Measurements from ENCODE around the gene HECW1.
"Not testable (repeated sequence)": the region's sequence is repeated elsewhere in the genome, so short reads cannot be mapped to it uniquely, and the experiment has no call there.

Gene HECW1

DNA sequence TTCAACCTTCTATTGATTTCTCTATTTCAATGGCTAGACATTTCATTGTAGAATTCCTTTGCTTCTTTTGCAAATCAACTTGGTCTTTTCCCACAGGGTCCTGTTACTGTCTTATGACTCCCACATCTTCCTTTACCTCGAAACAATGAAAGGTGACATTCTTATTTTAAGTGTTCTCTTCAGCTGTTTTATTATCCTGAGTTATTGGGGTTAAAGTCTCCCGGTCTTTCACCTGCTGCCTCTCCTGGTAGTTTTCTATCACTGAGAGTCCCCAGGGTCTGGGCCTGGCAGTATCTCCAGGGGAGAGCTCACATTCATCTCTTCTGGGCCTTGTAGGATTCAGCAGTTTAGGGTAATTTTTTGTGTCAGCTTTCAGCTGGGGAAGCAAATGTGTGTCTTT, 95.8 kb downstream of the HECW1 start:
- no peak for DNase-seq (ENCODE audit: low spot score)

DNA sequence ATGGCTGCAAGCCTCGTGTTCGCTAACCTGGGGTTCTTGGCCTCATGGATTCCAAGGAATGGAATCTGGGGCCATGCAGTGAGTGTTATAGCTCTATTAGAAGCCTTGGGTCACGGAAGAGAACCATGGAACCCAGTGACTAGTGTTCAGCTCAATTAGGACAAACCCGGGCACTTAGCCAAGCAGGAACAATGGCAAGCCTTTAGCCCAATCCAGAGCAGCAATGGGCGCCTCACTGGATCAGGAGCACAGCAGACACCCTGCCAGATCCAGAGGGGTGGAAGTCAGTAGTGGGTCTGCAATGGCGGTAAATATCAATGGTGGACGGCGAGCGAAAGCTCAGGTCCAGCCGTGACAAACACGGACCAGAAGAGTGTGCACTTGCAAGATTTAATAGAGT, 98.1 kb downstream of the HECW1 start:
- DNase-seq (ENCODE audit: low spot score) = not testable (repeated sequence)

DNA sequence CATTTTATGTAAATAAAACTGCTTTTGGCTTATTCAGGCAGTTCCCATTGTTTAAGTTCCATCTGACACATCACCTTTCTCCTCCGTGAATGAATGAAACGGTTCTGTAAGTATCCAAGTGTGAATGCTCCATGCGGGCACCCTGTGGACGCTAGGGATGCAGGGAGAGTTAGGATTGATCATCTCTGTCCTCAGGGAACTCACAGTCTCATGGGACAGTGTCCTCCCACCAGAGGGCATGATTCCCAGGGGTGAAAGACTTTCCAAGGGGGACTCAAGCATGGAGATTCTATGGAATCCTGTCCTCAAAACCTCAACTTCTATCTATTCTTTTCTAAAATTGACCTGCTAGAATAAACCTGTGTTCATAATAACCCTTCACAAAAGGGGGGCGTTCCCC, 98.8 kb downstream of the HECW1 start:
- no peak for DNase-seq (ENCODE audit: low spot score)

DNA sequence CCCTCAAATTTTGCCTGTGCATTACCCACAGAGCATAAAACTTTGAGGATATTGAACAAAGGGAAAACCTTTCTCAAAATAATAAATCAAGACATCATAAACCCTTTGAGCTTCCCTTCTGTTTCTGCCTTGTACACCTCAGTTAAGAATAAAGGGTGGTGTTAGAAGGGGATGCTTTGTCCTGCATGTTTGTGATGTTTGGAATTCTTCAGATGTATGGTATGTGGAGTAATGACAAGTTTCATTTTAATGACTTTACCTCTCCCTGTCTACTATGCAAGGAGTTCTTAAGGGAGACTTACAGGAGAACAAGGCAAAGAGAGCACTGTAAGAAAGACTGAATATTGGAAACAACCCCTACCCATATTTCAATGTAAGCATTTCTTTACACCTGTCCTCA, 99.2 kb downstream of the HECW1 start:
- DNase-seq (ENCODE audit: low spot score) = no peak

DNA sequence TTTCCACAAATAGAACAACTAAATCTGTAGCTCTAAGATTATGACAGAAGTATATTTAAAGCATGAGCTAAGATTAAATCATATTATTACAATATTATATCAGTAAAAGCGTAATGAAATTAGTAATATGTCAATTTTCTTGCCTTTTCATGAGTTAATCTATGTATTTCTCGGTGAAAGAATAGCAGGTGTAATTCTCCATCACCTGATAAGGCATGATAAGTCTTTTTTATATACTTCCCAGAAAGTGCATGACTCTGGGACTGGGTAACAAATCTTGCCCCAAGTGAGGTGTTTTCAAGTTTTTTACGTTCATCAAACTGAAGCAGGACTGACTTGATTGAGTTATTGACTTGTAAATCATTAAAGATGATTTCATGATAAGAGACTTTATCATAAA, 100.5 kb downstream of the HECW1 start:
- no peak for DNase-seq (ENCODE audit: low spot score)

DNA sequence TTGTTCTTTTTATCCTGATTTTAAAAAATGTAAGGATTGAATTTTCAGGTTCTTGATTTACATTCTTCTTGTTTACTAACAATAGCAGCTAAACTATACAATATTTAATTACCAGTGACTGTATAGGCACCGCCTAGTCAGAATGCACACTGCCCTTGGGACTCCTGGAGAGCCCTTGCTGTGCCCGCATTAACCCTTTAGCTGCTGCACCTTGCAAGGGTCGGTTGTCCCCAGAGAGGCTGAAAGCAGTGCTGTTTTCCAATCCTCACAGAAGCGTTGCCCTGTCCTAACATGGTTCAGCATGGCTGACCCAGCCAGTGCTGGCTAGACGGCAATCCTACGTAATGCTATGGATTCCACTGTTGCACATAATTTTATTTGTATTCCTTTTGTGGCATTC, 102.6 kb downstream of the HECW1 start:
- DNase-seq (ENCODE audit: low spot score) = no peak

DNA sequence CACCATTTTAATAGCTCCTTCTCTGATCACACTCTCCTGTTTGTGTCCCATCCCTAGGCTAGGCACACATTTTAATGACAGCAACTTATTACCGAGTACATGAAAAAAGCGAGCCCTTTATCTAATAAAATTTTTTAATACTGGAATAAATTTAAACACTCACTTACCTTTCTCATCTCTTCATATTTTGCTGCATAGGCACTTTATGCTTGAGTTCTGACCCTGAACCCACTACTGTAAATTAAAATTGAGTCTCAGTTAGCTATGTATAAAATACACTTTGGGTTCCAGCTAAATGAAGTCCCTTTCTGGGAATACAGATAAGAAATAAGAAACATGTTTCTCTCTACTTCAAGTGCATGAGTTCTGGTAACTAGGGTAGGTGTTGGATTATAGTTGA, 104.6 kb downstream of the HECW1 start:
- DNase-seq (ENCODE audit: low spot score) = no peak

DNA sequence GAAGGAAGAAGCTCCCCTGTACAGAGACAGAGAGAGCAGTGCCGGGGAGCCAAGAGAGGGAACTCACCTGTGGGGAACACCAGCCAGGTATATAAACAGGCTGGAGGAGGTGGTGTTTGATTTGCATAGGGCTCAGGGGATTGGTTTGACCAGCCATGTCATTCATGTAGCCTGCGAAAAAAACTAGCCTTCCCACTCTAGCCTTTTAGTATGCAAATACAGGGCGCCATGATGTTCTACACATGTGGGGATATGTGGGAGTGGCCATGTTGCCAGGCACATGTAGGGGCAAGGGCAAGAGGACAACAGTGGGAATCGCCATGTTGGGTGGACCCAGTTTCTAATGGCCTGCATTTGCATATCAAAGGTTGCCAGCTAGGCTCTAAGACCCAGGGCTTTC, 106.5 kb downstream of the HECW1 start:
- DNase-seq (ENCODE audit: low spot score) = not testable (repeated sequence)

DNA sequence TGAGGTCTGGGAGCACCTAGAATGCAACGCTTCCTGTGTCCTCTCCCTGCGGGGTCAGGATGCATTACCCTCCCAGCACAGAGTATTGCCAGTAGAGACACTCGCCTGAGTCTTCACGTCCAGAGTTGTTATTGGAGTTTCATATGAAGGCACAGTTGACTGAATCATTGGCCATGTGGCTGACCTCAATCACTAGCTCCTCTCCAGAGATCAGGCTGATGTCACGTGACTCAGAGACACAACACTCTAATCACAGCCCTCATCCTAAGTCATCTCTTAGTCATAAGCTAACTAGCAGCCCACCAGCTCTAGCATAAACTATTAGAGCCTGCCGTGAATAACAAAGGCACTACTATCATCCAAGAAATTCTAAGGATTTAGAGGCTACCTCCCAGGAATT, 107.8 kb downstream of the HECW1 start:
- DNase-seq (ENCODE audit: low spot score) = no peak

DNA sequence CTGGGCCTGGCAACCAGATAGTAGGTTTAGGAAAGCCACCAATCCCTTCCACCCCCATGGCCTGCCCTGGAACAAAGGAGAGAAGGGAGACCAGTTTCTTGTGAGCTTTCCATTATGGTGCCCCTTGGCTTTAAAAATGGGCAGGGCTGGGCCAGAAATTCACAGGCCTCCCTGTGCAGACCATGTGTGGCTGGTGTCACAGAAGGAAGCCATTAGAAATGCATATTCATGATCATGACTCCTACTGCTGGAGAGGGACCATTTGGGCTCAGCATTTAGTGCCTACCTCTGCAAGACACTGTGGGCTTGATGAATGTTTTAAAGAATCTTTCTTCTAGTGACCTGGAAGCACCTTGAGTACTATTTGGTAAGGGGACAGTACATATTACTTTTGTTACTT, 108.3 kb downstream of the HECW1 start:
- DNase-seq (ENCODE audit: low spot score) = no peak

DNA sequence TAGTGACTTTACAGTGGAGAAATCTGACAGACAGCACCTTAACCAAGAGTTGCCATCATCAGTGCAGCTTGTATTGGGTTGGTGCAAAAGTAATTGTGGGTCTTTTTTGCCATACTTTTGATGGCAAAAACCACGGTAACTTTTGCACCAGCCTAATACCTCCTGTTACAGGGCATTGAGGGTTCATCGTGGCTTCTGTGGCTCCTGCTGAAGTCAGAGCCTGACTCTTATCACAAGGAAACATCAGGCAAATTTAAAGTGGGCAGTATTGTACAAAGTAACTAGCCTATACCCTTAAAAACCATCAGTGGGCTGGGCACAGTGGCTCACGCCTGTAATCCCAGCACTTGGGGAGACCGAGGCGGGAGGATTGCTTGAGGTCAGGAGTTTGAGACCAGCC, 117.4 kb downstream of the HECW1 start:
- DNase-seq (ENCODE audit: low spot score) = no peak

DNA sequence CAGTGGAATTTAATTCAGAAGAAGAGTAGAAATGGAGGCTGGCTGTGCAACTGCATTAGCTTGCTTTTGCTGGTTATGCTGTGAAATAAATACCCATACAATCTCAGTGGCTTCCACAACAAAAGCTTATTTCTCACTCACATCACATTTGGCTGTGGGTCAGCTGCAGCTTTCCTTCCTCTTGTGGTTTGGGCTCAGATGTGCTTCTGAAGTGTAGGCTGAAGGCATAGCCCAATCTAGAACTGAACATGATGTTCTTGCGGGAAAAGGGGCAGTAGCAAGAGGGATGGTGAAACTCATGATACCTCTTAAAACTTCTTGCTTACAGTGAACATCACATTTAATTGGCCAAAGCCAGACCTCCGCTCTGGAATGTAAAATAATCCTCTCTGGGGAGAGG, 119.9 kb downstream of the HECW1 start:
- no peak for DNase-seq (ENCODE audit: low spot score)

DNA sequence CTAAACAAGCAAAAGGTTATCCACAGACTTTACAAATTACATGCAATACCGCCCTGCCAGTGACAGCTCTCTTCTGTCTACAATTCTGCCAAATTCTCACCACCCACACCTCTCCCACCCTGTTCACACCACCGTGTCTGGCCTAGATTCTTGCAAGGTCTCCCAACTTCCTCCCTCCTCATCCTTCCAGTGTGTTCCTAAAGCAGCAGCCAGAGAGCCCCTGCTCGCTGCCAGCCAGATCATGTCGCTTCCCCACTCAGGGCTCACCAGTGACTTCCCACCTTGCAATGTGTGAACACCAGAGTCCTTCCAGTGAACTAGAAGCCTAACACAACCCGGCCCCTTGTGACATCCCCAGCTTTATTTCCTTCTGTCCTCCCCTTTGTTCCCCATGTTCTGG, 121.6 kb downstream of the HECW1 start:
- DNase-seq (ENCODE audit: low spot score) = no peak

DNA sequence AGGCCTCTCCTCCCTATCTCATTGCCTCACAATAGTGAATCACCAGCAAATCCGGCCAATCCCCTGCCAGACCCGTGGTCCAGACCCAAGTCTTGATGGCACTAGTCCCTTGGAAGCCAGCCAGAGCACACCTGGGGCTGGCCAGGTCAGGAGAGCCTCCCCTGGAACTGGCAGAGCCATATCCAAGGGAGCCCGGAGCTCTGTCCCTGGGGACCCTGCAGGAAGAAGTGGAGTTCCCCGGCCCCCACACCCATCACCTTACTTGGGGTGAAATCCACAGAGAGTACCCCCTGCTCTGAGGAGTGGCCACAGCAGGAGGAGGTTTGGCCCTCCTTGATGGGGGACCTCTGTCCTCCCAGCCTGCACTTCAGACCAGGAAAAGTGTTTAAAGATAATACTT, 122.5 kb downstream of the HECW1 start:
- no peak for DNase-seq (ENCODE audit: low spot score)

DNA sequence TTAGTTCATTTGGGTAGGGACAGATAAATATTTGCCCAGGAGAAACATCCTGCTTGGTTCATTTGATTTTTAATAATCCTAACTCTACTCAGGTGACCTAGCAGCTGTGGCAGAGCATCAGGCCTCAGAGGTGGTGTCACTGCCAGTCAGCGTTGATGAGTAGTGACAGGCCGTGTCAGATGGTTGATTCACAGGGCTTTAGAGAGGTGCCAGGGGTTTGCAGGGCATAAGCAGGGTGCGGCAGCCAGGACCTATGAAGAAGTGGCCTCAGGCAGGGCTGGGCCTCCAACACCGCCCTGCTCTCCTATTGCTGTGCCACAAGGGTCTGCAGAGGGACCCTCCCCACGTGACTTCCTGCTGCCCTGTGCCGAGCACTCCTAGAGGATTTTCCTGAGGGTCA, 128.1 kb downstream of the HECW1 start:
- DNase-seq (ENCODE audit: low spot score) = no peak

DNA sequence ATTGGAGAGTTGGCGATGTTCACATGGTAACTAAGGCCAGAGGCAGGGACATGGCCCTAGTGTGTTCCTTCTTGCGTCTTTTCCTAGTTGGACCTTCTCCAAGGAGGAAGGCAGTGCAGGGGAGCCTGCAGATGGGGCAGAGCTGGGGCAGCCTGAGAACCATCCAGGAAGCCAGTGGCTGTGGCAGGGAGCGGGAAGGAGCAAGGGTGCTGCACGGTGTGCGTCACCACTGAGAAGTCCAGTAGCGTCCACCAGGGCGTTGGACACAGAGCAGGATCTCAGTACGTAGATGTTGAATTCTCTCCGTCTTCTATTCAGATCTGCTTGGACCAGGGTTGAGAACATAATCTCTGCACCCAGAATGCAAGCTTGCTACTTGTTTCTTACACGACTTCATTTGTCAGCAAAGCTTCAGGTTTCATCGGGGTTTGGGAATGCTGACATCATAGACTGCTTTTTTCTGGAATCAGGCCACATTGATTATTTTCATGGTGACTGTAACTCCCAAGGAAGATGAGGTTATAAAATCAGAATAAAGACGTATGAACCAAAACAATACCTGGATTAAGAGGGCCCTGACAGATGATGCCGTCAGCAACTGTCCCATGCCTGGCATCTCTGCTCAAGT, 130.3 kb downstream of the HECW1 start:
- no peak for DNase-seq (ENCODE audit: low spot score)

DNA sequence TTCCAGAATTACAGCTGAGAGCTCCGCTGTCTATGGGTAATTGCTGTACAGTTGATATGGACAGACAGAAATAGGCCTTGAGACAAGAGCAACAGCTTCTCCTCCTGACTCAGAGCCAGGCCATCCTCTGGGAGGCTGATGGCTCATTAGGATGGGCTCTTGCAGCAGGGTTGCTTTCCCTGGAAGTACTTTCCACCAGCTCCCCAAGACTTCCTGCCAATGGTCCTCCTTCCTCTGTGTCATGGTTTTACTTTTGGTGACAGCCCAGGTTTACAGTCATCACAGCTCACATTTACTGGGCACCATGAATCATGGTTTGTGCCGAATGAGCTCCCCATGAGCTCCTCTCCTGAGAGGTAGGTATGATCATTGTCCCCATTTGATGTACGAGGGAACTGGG, 131.8 kb downstream of the HECW1 start:
- no peak for DNase-seq (ENCODE audit: low spot score)

DNA sequence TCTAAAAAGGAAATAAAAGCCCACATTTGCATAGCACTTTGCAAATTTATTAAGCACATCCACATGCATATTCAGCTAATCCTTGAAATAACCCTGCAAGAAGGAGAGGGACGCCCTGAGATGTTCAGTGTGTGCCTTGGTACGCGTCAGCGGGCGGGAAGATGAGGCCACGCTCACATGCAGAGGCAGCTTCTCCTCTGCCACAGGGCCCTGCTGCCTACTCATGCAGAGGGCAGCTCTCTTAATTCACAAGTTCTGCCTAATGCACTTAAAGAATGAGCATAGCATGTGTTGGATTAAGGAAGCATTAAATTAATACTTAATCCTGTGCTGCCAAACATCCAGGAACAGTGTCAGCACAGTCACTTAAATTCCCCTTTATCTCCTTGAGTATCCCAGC, 132.3 kb downstream of the HECW1 start:
- no peak for DNase-seq (ENCODE audit: low spot score)

DNA sequence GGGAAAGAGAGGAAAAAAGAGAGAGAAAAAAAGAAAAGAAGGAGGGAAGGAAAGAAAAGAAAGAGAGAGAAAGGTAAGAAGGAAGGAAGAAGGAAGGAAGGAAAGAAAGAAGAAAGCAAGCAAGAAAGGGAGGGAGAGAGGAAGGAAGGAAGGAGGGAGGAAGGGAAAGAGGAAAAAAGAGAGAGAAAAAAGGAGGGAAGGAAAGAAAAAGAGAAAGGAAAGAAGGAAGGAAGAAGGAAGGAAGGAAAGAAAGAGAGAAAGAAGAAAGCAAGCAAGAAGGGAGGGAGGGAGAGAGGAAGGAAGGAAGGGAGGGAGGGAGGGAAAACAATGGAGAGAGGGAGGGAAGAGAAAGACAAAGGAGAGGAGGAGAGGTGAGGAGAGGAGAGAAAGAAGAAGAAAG, 135.3 kb downstream of the HECW1 start:
- no peak for DNase-seq (ENCODE audit: low spot score)

DNA sequence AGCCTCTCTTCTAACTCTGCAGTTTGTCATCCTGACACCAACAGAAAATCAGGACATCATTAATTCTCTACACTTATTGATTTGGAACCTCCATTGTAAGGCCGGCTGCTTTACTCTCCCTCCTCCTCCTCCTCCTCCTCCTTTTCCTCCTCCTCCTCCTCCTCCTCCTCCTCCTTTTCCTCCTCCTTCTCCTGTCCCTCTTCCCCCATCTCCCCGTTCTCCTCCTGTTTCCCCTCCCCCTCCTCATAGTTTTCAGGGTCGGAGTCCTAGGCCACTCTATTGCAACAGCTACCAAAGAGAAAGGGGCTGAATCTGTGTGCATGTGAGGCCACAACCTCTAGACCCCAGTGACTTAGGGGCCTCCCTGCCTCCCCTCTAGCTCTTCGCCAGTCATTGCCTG, 136.1 kb downstream of the HECW1 start:
- DNase-seq (ENCODE audit: low spot score) = no peak

DNA sequence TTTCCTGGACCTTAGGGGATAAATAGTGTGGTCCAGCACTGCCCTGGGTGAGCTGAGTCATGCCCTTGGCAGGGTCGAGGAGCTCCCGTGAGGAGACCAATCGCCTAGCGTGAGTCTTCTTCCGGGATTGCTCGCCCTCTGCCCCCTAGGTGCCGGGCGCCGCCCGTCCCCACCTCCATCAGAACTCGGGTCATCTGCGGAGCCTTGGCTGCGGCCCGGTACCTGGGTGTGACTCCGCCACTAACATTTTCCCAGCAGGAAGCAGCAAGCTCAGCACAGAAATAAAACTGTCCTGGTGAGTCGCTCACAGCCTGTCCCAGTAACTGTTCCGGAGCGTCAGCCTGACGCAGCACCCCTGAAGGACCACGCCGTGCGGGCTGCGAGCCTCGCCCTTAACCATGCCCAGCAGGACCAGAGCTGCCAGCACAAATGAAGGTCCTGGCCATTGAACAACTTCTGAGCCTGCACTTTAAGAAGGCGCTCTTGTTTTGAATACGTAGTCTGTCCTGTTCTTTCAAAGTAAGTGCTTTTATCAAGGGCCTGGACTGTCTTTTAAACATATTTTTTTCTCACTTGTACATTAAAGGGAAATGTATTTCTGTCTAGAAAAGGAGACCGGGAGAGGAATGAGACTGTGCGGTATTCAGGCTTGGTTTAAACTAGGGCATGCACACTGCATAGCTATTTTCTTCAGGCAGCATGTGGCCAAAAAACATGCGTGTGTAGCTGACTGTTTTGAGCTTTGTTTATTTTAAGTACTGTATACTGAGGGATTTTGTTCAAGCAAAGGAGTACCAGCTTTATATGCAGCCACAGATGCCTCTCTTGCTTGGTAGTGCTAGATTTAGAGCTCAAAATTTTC, 136.7 kb downstream of the HECW1 start:
- no peak for DNase-seq (ENCODE audit: low spot score)

DNA sequence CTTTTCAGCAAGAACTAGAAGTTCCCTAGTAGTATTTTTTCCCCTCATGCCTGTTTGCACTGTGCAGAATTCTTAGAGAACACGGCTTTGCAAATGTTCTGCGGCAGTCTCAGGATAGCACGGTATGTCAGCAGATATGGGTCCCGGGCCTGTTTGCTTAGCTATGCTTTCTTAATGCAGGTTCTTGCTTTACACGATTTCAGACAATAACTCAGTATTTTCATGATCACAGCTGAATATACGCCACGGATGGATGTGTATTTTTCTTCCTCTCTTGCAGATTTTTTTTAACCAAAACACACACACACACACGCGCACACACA, 137.3 kb downstream of the HECW1 start:
- DNase-seq (ENCODE audit: low spot score) = no peak

DNA sequence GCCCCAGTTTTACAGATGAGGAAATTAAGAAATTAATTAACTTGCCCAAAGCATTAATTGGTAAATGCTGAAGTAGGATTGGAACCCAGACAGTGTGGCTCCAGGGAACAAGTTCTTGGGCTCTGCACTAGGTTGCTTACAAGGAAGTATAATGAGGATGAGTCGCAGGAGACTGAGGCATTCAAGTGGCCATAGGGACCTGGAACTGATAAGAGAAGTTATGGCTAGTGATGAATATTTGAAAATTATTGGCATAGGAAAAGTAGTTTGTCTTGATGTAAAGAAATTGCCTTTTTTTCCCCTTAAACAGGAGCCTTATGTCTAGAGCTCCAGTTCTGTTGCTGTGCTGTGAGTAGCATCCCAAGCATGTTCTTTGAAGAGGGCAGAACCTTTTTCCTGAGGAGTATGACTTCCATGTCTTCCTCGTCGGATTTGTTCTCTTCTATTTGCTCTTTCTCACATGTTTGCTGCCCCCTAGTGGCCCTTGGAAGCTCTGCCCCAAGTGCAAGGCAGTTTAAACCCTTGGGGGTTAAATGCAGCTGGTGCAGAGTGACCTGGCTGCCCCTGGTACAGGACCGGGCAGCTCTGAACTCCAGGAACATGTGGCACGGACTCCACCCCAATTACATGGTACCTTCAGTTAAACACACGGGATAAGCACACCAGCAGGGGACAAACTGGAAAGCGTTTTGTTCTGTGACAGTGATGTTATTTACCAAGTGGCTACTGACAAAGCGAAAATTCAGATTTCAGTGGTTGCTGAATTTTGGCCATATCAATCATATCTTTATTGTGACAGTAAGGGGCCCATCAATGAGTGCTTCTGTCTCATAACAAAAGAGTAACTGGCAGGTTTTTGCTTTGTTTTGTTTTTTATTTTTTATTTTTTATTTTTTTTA, 148.8 kb downstream of the HECW1 start:
- DNase-seq (ENCODE audit: low spot score) = peak; percentile 52

Data from germinal center (tissue), 1 donor.